GM21825 (cell line): ENCODE measurements around the gene MNT.

Experiments used
- ATAC-seq: cut with Tn5 transposase; IDR thresholded peaks from one replicate; pipeline ENCODE4 v1.9.1; 2021; ENCODE audit warnings: mild to moderate bottlenecking, moderate library complexity; ENCODE audit not compliant: unreplicated experiment

The MNT gene

DNA sequence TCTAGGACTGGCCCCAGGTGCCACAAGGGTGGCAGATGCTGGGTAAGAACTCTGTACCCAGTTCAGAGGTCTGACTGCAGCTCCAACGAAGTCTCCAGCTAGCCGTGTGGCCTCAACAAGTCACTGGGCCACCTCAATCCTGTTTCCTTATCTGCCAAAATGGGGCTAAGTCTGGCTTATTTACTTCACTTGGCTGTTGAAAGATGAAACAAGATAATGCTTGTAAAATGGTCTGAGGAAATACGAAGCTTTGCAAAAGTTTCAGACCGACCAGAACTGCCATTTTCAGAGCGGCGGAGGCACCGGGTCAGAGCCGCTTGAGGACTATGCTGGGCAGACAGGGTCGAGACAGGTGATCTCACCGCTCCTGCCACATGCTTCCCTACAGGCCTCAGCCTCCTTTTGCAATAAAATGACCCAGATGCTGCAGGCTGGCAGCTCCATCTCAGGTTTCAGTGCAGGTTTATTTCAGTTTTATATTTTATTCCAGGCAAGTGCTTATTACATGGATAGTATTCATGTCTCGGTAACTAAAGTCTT, 17.2 kb downstream of the MNT start:
- ATAC-seq: no peak

DNA sequence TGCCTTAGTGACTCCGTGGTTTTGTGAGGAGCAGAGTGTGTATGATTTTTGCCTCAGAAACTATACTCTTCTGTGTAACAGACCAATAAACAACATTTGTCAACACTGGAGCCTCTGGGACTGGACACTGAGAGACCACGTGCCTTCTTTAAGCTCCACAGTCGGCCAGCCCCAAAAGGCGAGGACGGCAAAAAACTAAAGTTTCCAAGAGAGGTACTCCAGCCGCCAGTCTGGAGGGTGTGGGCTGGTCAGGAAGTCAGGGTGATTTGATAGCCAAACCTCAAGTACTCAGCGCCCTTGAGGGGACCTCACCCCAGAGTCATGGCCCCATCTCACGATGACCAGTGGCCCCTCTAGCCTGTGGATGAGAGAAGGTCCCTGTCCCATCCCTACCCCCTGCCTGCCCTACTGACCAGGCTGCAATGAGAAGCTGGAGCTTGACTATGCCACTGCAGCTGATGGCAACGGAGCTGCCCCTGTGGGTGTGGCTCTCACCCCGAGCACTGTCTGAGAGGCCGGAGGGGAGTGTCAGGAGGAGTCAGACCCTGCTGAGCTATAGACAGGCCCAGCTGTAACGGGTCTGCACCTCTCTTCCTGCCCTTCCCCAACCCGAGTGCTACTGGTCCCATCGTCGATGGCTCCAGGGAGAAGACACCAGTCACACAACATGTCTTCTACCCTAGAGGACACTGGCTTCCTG, 19.8 kb downstream of the MNT start:
- ATAC-seq: no peak

DNA sequence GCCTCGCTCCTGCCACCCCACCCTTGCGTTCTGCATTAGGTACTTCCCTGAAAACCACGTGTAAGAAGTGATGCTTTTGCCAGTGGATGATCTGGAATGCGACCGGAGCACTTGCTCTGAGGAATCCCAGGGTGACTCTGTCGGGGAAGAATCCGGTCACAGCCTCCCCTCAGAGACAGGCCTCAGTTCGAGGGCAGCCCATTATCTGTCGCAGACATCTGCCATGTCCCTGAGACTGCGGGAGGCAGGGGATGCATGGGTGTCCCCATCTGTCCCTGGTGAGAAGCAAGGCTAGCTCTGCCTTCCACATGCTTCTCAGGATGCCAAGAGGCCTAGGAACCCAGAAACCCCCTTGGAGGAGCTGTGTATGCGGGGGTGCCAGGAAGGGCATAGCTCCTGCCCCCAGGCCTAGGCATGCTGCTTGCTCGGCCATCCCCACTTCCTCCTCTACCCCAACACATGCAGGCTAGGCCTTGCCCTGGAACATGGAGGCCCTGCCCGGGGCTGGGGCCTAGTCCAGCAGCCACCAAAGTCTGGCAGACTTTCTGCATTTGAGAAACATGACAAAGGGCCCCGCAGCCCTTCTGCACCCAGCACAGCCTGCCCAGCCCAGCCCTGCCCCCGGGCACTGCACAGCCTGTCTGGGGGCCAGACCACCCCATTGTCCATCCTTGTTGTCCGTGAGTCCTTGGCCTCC, 20.5 kb downstream of the MNT start:
- ATAC-seq: no peak

GRCh38 chr17:2379489-2380225, 21.2 kb downstream of the MNT start:
- no peak for ATAC-seq

GRCh38 chr17:2378905-2379304, 22.0 kb downstream of the MNT start:
- no peak for ATAC-seq

DNA sequence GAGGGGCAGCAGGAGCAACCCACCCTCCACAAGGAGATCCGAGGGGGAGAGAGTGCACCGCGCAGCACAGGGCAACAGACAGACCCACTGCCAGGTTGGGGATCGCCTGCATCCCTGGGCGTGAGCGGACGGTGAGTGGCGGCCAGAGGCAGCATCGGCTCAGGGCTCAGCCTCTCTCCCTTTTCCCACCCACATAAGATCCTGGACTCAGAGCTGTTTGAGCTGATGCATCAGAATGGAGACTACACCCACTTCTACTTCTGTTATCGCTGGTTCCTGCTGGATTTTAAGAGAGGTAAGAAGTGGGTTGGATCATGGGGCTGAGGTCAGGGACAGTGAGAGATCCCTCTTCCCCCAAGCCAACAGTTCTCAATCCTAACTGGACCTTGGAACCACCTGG, 23.2 kb downstream of the MNT start:
- no peak for ATAC-seq

- no peak for ATAC-seq
These were observed 24.8 kb downstream of the MNT start for GRCh38 chr17:2376107-2376506.

DNA sequence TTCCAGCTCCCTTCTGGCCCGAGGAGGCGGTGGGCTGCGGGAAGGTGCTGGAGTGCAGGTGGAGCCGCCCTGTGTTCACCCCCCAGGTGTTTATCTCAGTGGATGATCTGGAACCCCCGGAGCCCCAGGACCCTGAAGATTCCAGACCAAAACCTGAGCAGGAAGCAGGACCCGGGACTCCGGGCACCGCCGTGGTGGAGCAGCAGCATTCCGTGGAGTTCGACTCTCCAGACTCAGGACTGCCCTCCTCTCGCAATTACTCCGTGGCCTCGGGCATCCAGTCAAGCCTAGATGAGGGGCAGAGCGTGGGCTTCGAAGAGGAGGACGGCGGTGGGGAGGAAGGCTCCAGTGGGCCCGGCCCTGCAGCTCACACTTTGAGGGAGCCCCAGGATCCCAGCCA, 25.5 kb downstream of the MNT start:
- no peak for ATAC-seq

DNA sequence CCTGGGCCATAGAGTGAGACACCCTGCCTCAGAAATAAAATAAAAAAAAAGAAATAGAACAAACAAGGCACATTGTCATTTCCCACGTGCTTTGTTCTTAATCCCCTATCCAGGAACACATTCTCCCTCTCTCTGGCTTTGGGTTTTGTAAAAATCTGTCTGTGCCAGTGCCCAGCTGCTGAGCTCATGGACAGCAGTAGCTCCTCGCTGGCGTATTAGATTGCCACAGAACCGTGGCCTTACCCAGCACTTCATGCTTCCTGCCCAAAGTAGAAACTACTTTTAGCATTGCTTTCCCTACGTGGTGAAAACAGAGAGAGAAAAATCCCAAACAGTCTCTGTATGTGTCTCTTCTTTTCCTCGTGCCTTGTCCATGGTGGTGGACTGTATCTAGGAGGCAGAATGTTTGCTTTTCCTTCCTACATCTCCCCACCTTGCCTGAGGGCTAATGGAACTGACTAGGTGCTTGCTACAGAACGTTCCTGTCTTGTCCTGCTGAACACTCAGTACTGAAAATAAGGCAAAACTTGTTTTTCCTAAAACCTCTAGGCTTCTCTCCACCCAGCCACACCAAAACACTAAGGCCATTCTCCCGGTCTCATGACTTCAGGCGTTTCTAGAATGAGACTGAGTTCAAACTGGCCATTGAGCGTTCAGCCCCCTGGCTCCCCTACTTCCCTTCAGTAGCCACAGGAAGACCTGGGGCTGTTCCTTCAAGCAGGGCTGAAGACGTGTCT, 26.1 kb downstream of the MNT start:
- ATAC-seq: no peak

- no peak for ATAC-seq
These were observed 27.7 kb downstream of the MNT start for GRCh38 chr17:2373179-2373578.

DNA sequence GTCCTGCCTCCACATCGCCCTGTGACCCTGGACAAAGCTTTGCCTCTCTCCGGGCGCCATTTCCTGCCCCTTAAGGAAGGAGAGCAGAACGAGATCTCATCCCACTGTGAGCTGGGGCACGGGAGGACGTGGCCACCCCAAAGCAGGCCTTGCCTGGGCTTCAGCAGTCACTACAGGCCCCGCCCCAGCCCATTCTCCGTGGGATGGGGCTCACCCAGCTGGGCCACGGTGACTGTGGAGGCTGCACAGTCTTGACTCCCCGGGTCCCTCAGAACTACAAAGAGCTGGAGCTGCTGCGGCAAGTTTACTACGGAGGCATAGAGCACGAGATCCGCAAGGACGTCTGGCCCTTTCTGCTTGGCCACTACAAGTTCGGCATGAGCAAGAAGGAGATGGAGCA, 28.2 kb downstream of the MNT start:
- no peak for ATAC-seq

DNA sequence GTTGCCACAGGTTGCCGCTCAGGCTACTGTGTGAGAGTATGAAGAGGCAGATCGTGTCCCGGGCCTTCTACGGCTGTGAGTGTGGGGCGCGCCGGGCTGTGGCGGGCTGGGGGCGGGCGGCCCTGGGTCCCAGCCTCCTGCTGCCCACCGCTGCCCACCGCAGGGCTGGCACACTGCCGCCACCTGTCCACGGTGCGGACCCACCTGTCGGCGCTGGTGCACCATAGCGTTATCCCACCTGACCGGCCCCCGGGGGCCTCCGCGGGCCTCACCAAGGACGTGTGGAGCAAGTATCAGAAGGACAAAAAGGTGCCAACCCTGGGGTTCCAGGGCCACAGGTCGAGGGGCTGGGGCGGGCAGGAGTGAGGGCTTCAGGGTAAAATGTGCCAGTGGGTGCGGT, 28.7 kb downstream of the MNT start:
- ATAC-seq: no peak

DNA sequence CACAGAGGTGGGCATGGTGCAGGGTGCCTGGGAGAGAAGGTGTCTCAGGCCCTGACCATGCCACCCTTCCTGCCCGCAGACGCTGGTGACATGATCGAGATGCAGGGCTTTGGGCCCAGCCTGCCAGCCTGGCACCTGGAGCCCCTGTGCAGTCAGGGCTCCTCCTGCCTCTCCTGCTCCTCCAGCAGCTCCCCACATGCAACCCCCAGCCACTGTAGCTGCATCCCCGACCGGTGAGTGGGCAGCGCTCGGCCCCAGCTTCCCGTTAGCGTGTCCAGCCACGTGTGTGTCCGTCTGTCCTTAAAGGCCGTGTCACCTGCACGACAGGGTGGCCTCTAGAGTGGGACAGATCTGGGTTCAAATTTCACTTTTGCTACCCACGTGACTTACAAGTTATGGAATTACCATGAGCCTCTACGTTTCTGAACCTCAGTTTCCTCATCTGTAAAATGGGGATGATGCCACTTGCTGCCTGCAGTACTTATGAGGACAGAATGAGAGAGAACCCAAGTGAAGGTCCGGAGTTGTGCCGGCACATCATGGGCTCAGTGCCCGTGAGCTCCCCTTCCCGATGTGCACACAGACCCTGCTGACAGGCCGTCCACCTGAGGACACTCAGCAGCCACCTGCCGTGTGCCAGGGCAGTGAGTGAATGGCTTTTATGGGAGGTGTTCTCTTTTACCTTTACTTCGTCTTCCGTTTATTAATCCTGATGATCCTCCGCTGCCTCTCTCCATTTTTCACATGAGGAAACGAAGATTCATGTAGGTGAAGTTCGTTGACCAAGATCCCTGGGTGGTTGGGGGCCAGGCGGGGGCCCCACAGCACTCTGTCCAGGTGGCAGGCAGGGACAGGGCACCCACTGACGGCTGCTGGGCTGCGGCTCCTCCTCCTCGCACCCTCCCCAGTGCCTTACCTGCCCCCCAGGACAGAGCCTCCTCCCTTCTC, 29.4 kb downstream of the MNT start:
- ATAC-seq: no peak

DNA sequence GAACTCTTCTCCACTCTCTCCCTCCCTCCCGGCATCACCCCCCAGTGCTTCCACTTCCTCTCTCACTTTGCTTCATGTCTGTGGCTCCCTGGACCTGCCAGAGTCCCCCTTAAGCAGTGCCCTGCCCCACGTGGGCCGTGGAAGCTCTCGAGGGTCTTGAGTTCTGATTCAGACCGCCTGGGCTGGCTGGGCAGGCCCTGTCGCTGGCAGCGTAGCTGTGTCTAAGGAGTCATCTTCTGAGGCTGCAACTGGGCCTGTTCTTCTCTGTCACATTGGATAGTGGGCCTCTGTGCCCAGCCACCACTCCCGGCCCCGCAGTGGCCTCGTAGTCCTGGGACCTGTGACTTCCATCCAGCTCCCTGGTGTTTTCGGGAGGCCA, 30.7 kb downstream of the MNT start:
- no peak for ATAC-seq

DNA sequence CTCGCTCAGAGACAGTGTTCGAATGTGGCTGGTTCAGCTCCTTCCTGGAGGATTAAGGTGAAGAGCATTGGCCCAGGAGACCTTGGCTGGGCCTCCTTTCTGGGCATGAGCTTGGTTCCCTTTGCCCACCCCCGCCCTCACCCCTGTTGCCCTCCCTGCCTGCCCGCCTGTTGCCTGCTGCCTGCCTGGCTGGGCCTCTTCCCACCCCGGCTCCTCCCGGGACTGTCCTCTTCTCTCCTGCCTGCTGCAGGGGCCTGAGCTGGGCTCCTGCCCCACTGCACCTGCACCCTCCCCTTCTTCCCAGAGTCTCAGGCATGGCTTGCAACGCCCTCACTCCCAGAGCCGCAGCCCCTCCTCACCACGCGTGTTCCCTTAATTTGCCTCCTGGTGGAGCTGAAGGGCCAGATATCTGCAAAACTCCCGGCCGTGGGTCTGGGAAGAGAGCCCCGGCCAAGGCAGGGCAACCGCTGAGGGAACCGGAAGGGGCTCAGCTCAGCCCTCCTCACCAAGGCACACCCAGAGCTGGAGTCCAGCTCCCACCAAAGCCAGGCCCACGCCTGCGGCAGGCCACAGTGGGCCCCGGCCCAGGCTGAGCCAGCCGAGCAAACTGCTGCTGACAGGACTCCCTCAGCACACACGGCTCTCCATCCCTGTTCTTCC, 31.2 kb downstream of the MNT start:
- no peak for ATAC-seq

- ATAC-seq: no peak
These were observed 31.8 kb downstream of the MNT start for GRCh38 chr17:2369039-2369438.

- ATAC-seq: no peak
These were observed 32.5 kb downstream of the MNT start for GRCh38 chr17:2368359-2368758.

GRCh38 chr17:2366747-2367494, 33.9 kb downstream of the MNT start:
- no peak for ATAC-seq

GRCh38 chr17:2365132-2365531, 35.7 kb downstream of the MNT start:
- no peak for ATAC-seq
